DOHH2 (cell line): ENCODE data around the gene BABAM2.

Source experiments
- EZH2phosphoT487 ChIP-seq: fragments of 200-600 bp; sonication (generic); IDR thresholded peaks from 2 replicates; pipeline ENCODE4 v1.6.1; 2017; ENCODE audit warnings: borderline replicate concordance, mild to moderate bottlenecking, antibody characterized with exemption, low read length, moderate library complexity, mixed read lengths
- TF ChIP-seq, protein P1 (sequence below): fragments of 200-600 bp; sonication (generic); IDR thresholded peaks from one replicate; pipeline ENCODE4 v1.5.1; 2014; ENCODE audit warnings: antibody characterized with exemption, mild to moderate bottlenecking, low read depth, low read length; ENCODE audit not compliant: poor library complexity, severe bottlenecking

DNA sequence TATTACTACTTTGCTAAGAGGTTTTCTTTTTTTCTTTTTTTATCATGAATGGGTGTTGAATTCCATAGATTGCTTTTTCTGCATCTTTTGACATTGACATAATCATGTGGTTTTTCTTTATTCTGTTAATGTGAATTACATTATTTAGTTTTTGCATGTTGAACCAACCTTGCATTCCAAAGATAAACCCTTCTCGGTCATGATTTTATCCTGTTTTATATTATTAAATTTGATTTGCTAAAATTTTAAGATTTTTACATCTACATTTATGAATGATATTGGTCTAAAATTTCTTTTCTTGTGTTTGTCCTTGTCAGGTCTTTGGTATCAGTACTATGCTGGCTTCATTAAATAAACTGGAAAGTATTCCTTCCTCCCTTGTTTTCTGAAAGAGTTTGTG, 414.7 kb downstream of the BABAM2 start:
- TF ChIP-seq, protein P1, sequence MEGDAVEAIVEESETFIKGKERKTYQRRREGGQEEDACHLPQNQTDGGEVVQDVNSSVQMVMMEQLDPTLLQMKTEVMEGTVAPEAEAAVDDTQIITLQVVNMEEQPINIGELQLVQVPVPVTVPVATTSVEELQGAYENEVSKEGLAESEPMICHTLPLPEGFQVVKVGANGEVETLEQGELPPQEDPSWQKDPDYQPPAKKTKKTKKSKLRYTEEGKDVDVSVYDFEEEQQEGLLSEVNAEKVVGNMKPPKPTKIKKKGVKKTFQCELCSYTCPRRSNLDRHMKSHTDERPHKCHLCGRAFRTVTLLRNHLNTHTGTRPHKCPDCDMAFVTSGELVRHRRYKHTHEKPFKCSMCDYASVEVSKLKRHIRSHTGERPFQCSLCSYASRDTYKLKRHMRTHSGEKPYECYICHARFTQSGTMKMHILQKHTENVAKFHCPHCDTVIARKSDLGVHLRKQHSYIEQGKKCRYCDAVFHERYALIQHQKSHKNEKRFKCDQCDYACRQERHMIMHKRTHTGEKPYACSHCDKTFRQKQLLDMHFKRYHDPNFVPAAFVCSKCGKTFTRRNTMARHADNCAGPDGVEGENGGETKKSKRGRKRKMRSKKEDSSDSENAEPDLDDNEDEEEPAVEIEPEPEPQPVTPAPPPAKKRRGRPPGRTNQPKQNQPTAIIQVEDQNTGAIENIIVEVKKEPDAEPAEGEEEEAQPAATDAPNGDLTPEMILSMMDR = no peak
- TF ChIP-seq EZH2phosphoT487 = no peak
